H1 (cell line): ENCODE data around the gene KIF1B. TPM values are rescaled to one million over a fixed set of nuclear protein-coding genes. Genes with fewer than 3 reads are reported as not detected.

Source experiments
- CTCF ChIA-PET: fragments of 300-600 bp; sonication (Branson Sonifier 250); formaldehyde crosslinking; loops from one replicate; lab custom pipeline; 2021; ENCODE audit not compliant: partially characterized antibody; lab: Charles Lee
- POLR2A ChIA-PET: fragments of 300-600 bp; sonication (Branson Sonifier 250); formaldehyde crosslinking; loops from one replicate; lab custom pipeline; 2021; ENCODE audit warnings: inconsistent platforms; ENCODE audit not compliant: partially characterized antibody; lab: Charles Lee
- DNase-seq, 2 experiments: peaks; one replicate each; pipeline versions ENCODE4 v3.0.0 to v3.0.0-alpha.2; 2010 to 2022; ENCODE audit warnings: low spot score in 2 of 2, low read depth in 1 of 2, mixed read lengths in 1 of 2
- FAIRE-seq: peaks from 2 replicates; lab custom pipeline; 2011; peaks lifted over from hg19 to GRCh38; lab: Jason Lieb, UNC
- H2AFZ ChIP-seq: 2 replicates; pipeline ENCODE4 v1.8.1; 2012; ENCODE audit warnings: low read length, inconsistent platforms
- H2AK5ac ChIP-seq: 2 replicates; pipeline ENCODE4 v1.6.1; 2013; ENCODE audit warnings: low read depth, low read length
- H2BK120ac ChIP-seq: replicated peaks from 2 replicates; pipeline ENCODE3; 2013; ENCODE audit warnings: low read depth, low read length, inconsistent platforms
- H2BK12ac ChIP-seq: 2 replicates; pipeline ENCODE4 v1.6.1; 2013; ENCODE audit warnings: low read depth, low read length
- H2BK15ac ChIP-seq: 2 replicates; pipeline ENCODE4 v1.6.1; 2013; ENCODE audit warnings: low read length
- H2BK20ac ChIP-seq: 2 replicates; pipeline ENCODE4 v1.6.1; 2013; ENCODE audit warnings: low read length
- H2BK5ac ChIP-seq: 2 replicates; pipeline ENCODE4 v1.6.1; 2013; ENCODE audit warnings: low read depth, low read length
- H3K14ac ChIP-seq: 2 replicates; pipeline ENCODE4 v1.6.1; 2013; ENCODE audit warnings: inconsistent platforms; ENCODE audit not compliant: insufficient read length
- H3K18ac ChIP-seq: 2 replicates; pipeline ENCODE4 v1.6.1; 2013; ENCODE audit warnings: low read length; ENCODE audit errors: extremely low read depth
- H3K23ac ChIP-seq: 2 replicates; pipeline ENCODE4 v1.6.1; 2013; ENCODE audit warnings: inconsistent platforms; ENCODE audit not compliant: insufficient read length
- H3K23me2 ChIP-seq: 2 replicates; pipeline ENCODE4 v1.6.1; 2013; ENCODE audit warnings: low read depth, low read length
- H3K27ac ChIP-seq: 2 replicates; pipeline ENCODE4 v1.6.1; 2011; ENCODE audit warnings: low read depth, low read length, inconsistent platforms
- H3K27me3 ChIP-seq, 4 experiments: replicated peaks in 1 of 4; 1 replicate in 1 of 4; 2 replicates in 3 of 4; pipeline versions ENCODE4 v1.6.1 to v1.8.1; 2011 to 2013; ENCODE audit warnings: low read length in 3 of 4, mild to moderate bottlenecking in 3 of 4, inconsistent platforms in 2 of 4, mixed read lengths in 2 of 4, moderate library complexity in 1 of 4; ENCODE audit not compliant: control insufficient read depth in 3 of 4, insufficient read depth in 3 of 4; ENCODE audit errors: extremely low read depth in 1 of 4
- H3K36me3 ChIP-seq, 4 experiments: 2 replicates each; pipeline versions ENCODE4 v1.6.1 to v1.8.1; 2011 to 2013; ENCODE audit warnings: mild to moderate bottlenecking in 4 of 4, low read length in 3 of 4, moderate library complexity in 2 of 4, control low read depth in 1 of 4, inconsistent platforms in 1 of 4; ENCODE audit not compliant: insufficient read depth in 4 of 4, control insufficient read depth in 2 of 4
- H3K4ac ChIP-seq: replicated peaks from 2 replicates; pipeline ENCODE3; 2013; ENCODE audit warnings: low read length, low read depth, mixed read lengths, inconsistent platforms; ENCODE audit not compliant: insufficient read length
- H3K4me1 ChIP-seq, 4 experiments: replicated peaks in 1 of 4; 1 replicate in 1 of 4; 2 replicates in 3 of 4; pipeline versions ENCODE4 v1.6.1 to v1.8.1; 2011 to 2013; ENCODE audit warnings: low read length in 3 of 4, inconsistent platforms in 2 of 4, mixed read lengths in 1 of 4; ENCODE audit not compliant: insufficient read depth in 4 of 4, control insufficient read depth in 3 of 4
- H3K4me2 ChIP-seq, 2 experiments: 2 replicates each; pipeline versions ENCODE4 v1.6.1 to v1.8.1; 2011 to 2013; ENCODE audit warnings: low read depth in 2 of 2, low read length in 2 of 2, control low read depth in 1 of 2, inconsistent platforms in 1 of 2, mild to moderate bottlenecking in 1 of 2; ENCODE audit not compliant: insufficient read depth in 1 of 2
- H3K4me3 ChIP-seq, 4 experiments: fragments of 200-600, 300-600 bp in 1 of 4; sonication (generic), shearing (Covaris generic), sonication (Bioruptor Twin) in 1 of 4; 2 replicates each; pipeline versions ENCODE4 v1.5.1 to v1.8.1; 2011 to 2016; ENCODE audit warnings: low read length in 4 of 4, low read depth in 3 of 4, control low read depth in 2 of 4, inconsistent platforms in 2 of 4, mild to moderate bottlenecking in 2 of 4, mixed read lengths in 1 of 4, moderate library complexity in 1 of 4; ENCODE audit not compliant: insufficient read depth in 2 of 4; ENCODE audit errors: extremely low read depth in 1 of 4
- H3K56ac ChIP-seq: replicated peaks from 2 replicates; pipeline ENCODE3; 2013; ENCODE audit warnings: low read depth, mild to moderate bottlenecking, mixed read lengths, low read length, inconsistent platforms; ENCODE audit not compliant: insufficient read length
- H3K79me1 ChIP-seq: 2 replicates; pipeline ENCODE4 v1.6.1; 2013; ENCODE audit warnings: low read depth, low read length, control low read depth
- H3K79me2 ChIP-seq, 2 experiments: 2 replicates each; pipeline versions ENCODE4 v1.6.1 to v1.8.1; 2012 to 2013; ENCODE audit warnings: low read length in 2 of 2, mild to moderate bottlenecking in 2 of 2, inconsistent platforms in 1 of 2; ENCODE audit not compliant: insufficient read depth in 2 of 2, control insufficient read depth in 1 of 2
- H3K9ac ChIP-seq, 4 experiments: replicated peaks in 1 of 4; 1 replicate in 1 of 4; 2 replicates in 3 of 4; pipeline versions ENCODE4 v1.6.1 to v1.8.1; 2011 to 2013; ENCODE audit warnings: low read depth in 3 of 4, low read length in 3 of 4, control low read depth in 2 of 4, mild to moderate bottlenecking in 2 of 4, moderate library complexity in 2 of 4, inconsistent platforms in 1 of 4; ENCODE audit errors: extremely low read depth in 1 of 4
- H3K9me3 ChIP-seq, 2 experiments: 2 replicates each; pipeline versions ENCODE4 v1.6.1 to v1.8.1; 2012 to 2013; ENCODE audit warnings: mild to moderate bottlenecking in 2 of 2, moderate library complexity in 2 of 2, control low read depth in 1 of 2, inconsistent platforms in 1 of 2, low read depth in 1 of 2, low read length in 1 of 2, mixed read lengths in 1 of 2; ENCODE audit not compliant: insufficient read depth in 2 of 2
- H4K20me1 ChIP-seq, 2 experiments: replicated peaks in 1 of 2; 2 replicates each; pipeline versions ENCODE3 to v1.8.1; 2011 to 2013; ENCODE audit warnings: inconsistent platforms in 2 of 2, low read length in 2 of 2, mild to moderate bottlenecking in 1 of 2; ENCODE audit not compliant: insufficient read depth in 2 of 2, control insufficient read depth in 1 of 2
- H4K5ac ChIP-seq: 2 replicates; pipeline ENCODE4 v1.6.1; 2013; ENCODE audit warnings: low read length, low read depth, mixed read lengths, inconsistent platforms; ENCODE audit not compliant: insufficient read length
- H4K8ac ChIP-seq: 2 replicates; pipeline ENCODE4 v1.8.0; 2013; ENCODE audit warnings: mild to moderate bottlenecking, moderate library complexity, low read length, inconsistent platforms; ENCODE audit not compliant: insufficient read depth; ENCODE audit errors: extremely low read depth
- H4K91ac ChIP-seq: replicated peaks from 2 replicates; pipeline ENCODE3; 2013; ENCODE audit warnings: low read length, mixed read lengths, inconsistent platforms; ENCODE audit not compliant: insufficient read length
- CBX8 ChIP-seq: fragments of 300-800, 300-1000 bp; sonication (generic); IDR thresholded peaks from 2 replicates; pipeline ENCODE4 v1.7.1; 2016; ENCODE audit warnings: low read depth, low read length, borderline replicate concordance
- CTCF ChIP-seq, 3 experiments: IDR thresholded peaks; 1 replicate in 2 of 3; 2 replicates in 1 of 3; pipeline versions ENCODE4 v1.5.1 to v1.6.1; 2011; ENCODE audit warnings: low read length in 3 of 3, mild to moderate bottlenecking in 3 of 3, inconsistent platforms in 2 of 3, low read depth in 1 of 3, moderate library complexity in 1 of 3; ENCODE audit not compliant: insufficient read depth in 1 of 3; ENCODE audit errors: control extremely low read depth in 1 of 3
- MAFK ChIP-seq: IDR thresholded peaks from 2 replicates; pipeline ENCODE4 v1.6.1; 2012; ENCODE audit warnings: low read depth, mild to moderate bottlenecking, improper control_type of control experiment, low read length
- POLR2AphosphoS5 ChIP-seq: IDR thresholded peaks from 2 replicates; pipeline ENCODE4 v1.6.1; 2011; ENCODE audit warnings: low read depth, low read length
- SIN3A ChIP-seq, 2 experiments: IDR thresholded peaks in 1 of 2; conservative IDR thresholded peaks in 1 of 2; 2 replicates each; pipeline ENCODE4 v1.6.1; 2011 to 2012; ENCODE audit warnings: low read length in 2 of 2, improper control_type of control experiment in 1 of 2, low read depth in 1 of 2, mild to moderate bottlenecking in 1 of 2
- SIRT6 ChIP-seq: IDR thresholded peaks from one replicate; pipeline ENCODE4 v1.7.1; 2012; ENCODE audit warnings: low read length, inconsistent platforms
- SIX5 ChIP-seq: IDR thresholded peaks from 2 replicates; pipeline ENCODE4 v1.6.1; 2011; ENCODE audit warnings: mild to moderate bottlenecking, low read depth, low read length
- SP1 ChIP-seq: IDR thresholded peaks from 2 replicates; pipeline ENCODE4 v1.6.1; 2011; ENCODE audit warnings: low read depth, low read length
- SP2 ChIP-seq: IDR thresholded peaks from 2 replicates; pipeline ENCODE4 v1.6.1; 2012; ENCODE audit warnings: mild to moderate bottlenecking, low read length, inconsistent platforms
- SP4 ChIP-seq: IDR thresholded peaks from 2 replicates; pipeline ENCODE4 v1.6.1; 2012; ENCODE audit warnings: low read length, inconsistent platforms
- TEAD4 ChIP-seq: IDR thresholded peaks from 2 replicates; pipeline ENCODE4 v1.6.1; 2012; ENCODE audit warnings: low read depth, low read length, inconsistent platforms, mixed read lengths
- WGBS, 2 experiments: shearing (Covaris generic) in 1 of 2; methylation state at CpG; one replicate each; pipeline versions ENCODE4 v1.1.6 to v1.1.7; 2013 to 2015; ENCODE audit warnings: low lambda C conversion rate in 2 of 2, mixed read lengths in 2 of 2, inconsistent platforms in 1 of 2, low coverage in 1 of 2, missing lambda C conversion rate in 1 of 2; ENCODE audit not compliant: insufficient replicate concordance in 2 of 2, insufficient coverage in 1 of 2, insufficient read length in 1 of 2; ENCODE audit errors: extremely low coverage in 1 of 2, missing lambda C conversion rate in 1 of 2; 5-methylcytosine and 5-hydroxymethylcytosine counted together
- polyA plus RNA-seq, 7 experiments: library from polyadenylated mRNA; depleted of rRNA in 3 of 7; stranded (reverse) in 5 of 7; unstranded in 2 of 7; fragments of >200 nt in 5 of 7; fragments of 200-250 nt in 2 of 7; gene quantifications; 1 replicate in 5 of 7; 2 replicates in 1 of 7; 4 replicates in 1 of 7; pipeline versions ENCODE4 v1.2.1 to v1.2.3, GENCODE V29; 2011 to 2013; ENCODE audit warnings: missing spikeins in 2 of 7, mixed read lengths in 2 of 7
- total RNA-seq: library from RNA; stranded (reverse); fragmentation: NEBNext Ultra II Directional; extraction: Animal tissue kit (Norgen Biotek cat#: 25700); gene quantifications from 2 replicates; pipeline ENCODE4 v1.2.1, GENCODE V29; 2021

The KIF1B gene
- total and polyA plus RNA-seq, 2 of the 8 experiments (the other 6 are each of a cell fraction or from before 2014, with no cell fraction given): 39.1 to 74.2 TPM

GRCh38 chr1:10319750-10320149 is 109.4 kb downstream of the KIF1B start:
- Histone ChIP-seq H2BK12ac (no peak overlapping the region), H3K27ac (no peak overlapping the region), H3K4ac (no peak overlapping the region), H2AFZ (no peak overlapping the region), H2BK20ac (no peak overlapping the region), H4K5ac (no peak overlapping the region)
- FAIRE-seq: no peak
- TF ChIP-seq CBX8: no peak
- no peak for TF ChIP-seq SP1
- no peak for TF ChIP-seq TEAD4
- no peak for TF ChIP-seq MAFK
- TF ChIP-seq SIN3A (conservative IDR thresholded peaks at IDR 0.05 in 1 of 2, IDR thresholded peaks at IDR 0.05 in 1 of 2; ENCODE audit: low read depth in 1 of 2, low read length in 2 of 2): no peak
- TF ChIP-seq SIX5: no peak
- TF ChIP-seq POLR2AphosphoS5: no peak
- no peak for TF ChIP-seq CTCF (IDR thresholded peaks at IDR 0.05; ENCODE audit: control extremely low read depth in 1 of 3, insufficient read depth in 1 of 3, low read depth in 1 of 3, low read length in 3 of 3)
- no peak for TF ChIP-seq SIRT6
- TF ChIP-seq SP2: no peak
- TF ChIP-seq SP4: no peak
- TF ChIP-seq, all 59 proteins: peak for 0
- Histone ChIP-seq H3K9me3 (no peaks in the 10 kb centered on the region), H3K23ac (no peak overlapping the region), H3K23me2 (no peaks in the 10 kb centered on the region), H2AK5ac (no peak overlapping the region), H3K4me3 (peak overlapping the region in 1 of 4 experiments; percentile 8; a peak in 1 of 8 replicates), H2BK120ac (no peak overlapping the region), H3K27me3 (no peaks in the 10 kb centered on the region), H4K91ac (no peak overlapping the region), H3K4me1 (peaks cover 0 to 5% (median 1%) of the 10 kb centered on the region in 4 experiments; a peak in 3 of 7 replicates), H3K56ac (no peak overlapping the region), H2BK15ac (no peak overlapping the region), H4K20me1 (no peaks in the 10 kb centered on the region), H3K79me2 (no peaks in the 10 kb centered on the region), H4K8ac (no peak overlapping the region), H3K36me3 (peaks cover 0 to 11% (median 2%) of the 10 kb centered on the region in 4 experiments; a peak in 2 of 8 replicates), H3K4me2 (no peak overlapping the region), H3K79me1 (no peaks in the 10 kb centered on the region), H3K14ac (no peak overlapping the region), H3K9ac (no peak overlapping the region; a peak in 1 of 7 replicates), H2BK5ac (no peak overlapping the region), H3K18ac (no peak overlapping the region)
- ChIA-PET CTCF (interaction anchor here (1.8 kb wide), 1 partner anchor 13 kb away, joined by 5 read pairs; no protein-coding TSS in a partner anchor), POLR2A (interaction anchor here (0.5 kb wide), 1 partner anchor 33 kb away, joined by 4 read pairs; no protein-coding TSS in a partner anchor)
- WGBS, 2 experiments: no CpG with 5 or more reads among the region's 1 CpG
- DNase-seq: no peak
